Measurements from ENCODE around the gene ITGA8.
"Not testable (repeated sequence)": the region's sequence is repeated elsewhere in the genome, so short reads cannot be mapped to it uniquely, and the experiment has no call there.

ITGA8 gene

DNA sequence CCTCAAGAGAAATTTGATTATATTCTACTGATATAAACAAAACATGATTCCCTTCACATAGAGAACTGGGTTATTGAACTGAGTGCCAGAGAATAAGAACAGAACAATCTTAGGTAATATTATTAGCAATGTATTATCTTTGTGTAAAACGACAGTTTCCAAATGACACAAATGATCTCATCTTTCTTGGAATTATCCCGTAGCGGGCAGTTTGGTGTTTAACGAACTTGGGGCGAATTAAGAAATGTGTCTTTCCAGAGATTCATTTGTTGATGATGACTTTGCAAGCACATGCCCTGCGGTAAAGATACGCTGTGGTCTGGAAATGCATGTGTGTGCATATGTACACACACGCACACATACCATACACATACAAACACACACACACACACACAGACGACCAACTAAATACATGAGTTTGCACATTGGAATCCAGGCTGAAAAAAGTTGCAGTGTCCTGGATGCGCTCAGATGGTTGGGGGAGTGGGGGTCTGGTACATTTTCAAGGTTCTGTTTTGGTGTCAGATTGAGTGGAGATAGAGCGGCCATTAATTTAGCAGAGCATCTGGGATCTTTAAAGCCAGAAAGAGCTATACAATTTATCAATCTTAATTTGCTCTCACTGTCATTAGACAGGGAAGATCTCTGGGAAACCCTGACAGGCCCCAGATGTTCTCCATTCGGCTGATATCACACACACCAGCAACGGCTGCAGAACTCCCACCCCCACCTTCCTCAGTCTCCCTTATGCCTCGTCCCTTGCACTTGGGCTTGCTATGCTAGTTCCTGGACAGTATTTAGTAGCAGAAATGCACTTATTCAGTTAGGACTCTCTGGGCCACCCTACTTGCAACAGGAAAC lies 236.3 kb downstream of the ITGA8 start:
- DNase-seq (ENCODE audit: low read depth), result no peak
- TF ChIP-seq CTCF (conservative IDR thresholded peaks at IDR 0.05; ENCODE audit: control insufficient read depth, insufficient read depth, low read depth, low read length), result no peak

GRCh38 chr10:15482156-15482555 lies 237.6 kb downstream of the ITGA8 start:
- no peak overlapping the region for H3K4me3 ChIP-seq (ENCODE audit: control insufficient read depth, low read depth, low read length)
- TF ChIP-seq CTCF (conservative IDR thresholded peaks at IDR 0.05; ENCODE audit: control insufficient read depth, insufficient read depth, low read depth, low read length), result no peak
- DNase-seq (ENCODE audit: low read depth), result peak; percentile 76

More for the DNA sequence above, 236.3 kb downstream of the ITGA8 start:
- no peak overlapping the region for H3K4me3 ChIP-seq (ENCODE audit: control insufficient read depth, low read depth, low read length)

DNA sequence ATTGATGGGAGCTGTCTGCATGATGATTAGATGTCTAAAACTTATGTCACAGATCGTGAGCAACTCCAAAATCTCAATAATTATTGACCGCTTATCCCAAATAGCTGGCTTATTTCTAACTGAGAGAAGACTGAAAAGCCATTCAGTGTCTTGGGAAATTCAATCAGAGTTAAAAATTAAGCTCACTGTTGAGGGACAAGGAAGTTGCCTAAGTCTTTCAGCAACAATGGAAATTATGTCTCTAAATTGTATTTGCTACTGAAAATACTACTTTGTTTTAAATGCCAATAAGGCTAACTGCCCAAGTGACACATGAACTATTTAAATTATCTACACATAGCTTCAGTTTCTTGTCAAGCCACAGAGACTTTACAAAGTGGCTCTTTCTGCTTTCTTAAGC lies 240.8 kb downstream of the ITGA8 start:
- no peak for DNase-seq (ENCODE audit: low read depth)
- H3K4me3 ChIP-seq (ENCODE audit: control insufficient read depth, low read depth, low read length), result no peak overlapping the region
- no peak for TF ChIP-seq CTCF (conservative IDR thresholded peaks at IDR 0.05; ENCODE audit: control insufficient read depth, insufficient read depth, low read depth, low read length)

DNA sequence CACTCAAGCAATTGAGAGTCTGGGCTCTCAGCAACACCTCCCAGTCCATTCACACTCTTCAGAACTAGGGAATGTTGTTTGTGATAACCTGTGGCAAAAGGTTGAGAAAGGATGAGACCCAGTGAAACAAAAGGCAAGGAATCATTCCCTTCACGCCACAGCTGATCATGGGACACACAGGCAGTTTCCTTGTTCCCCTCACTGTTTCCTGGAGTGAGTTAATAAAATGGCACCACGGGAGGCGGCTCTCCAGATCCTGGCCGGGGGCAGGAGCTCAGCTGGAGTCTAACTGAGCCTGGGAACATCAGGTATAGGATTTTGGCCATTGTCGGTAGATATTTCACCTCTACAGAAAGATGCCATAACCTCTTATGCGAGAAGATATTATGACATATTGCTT lies 241.3 kb downstream of the ITGA8 start:
- no peak for DNase-seq (ENCODE audit: low read depth)
- H3K4me3 ChIP-seq (ENCODE audit: control insufficient read depth, low read depth, low read length), result no peak overlapping the region
- TF ChIP-seq CTCF (conservative IDR thresholded peaks at IDR 0.05; ENCODE audit: control insufficient read depth, insufficient read depth, low read depth, low read length), result no peak

DNA sequence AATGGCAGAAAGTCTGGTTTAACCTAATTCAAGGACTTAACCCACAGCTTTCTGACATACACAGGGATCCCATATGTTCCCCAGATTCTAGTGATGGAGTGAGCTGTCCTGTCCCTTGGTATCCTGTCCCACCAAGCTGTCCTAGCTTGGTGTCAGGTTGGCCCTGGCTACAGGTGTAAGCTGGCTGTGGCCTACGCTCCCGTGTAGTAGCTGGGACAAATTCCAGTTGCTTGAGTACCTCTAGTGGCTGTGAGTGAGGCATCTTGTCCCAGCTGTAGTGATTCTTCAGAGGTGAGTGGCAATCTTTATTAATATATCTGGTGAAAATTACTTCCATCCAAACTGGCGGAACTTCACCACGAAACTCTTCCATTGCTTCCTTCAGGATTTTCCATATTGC lies 243.4 kb downstream of the ITGA8 start:
- no peak for DNase-seq (ENCODE audit: low read depth)
- H3K4me3 ChIP-seq (ENCODE audit: control insufficient read depth, low read depth, low read length), result no peak overlapping the region
- TF ChIP-seq CTCF (conservative IDR thresholded peaks at IDR 0.05; ENCODE audit: control insufficient read depth, insufficient read depth, low read depth, low read length), result no peak

DNA sequence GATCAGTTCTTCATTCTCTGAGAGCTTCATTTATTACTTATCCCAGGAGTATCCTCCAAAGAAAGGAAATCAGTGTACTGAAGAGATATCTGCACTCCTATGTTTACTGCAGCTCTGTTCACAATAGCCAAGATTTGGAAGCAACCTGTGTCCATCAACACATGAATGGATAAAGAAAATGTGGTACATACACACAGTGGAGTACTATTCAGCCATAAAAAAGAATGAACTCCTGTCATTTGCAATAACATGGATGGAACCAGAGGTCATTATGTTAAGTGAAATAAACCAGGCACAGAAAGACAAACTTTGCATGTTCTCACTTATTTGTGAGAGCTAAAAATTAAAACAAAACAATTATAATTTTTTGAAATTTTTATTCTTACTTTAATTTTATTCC lies 244.3 kb downstream of the ITGA8 start:
- DNase-seq (ENCODE audit: low read depth); H3K4me3 ChIP-seq (ENCODE audit: control insufficient read depth, low read depth, low read length): not testable (repeated sequence)

GRCh38 chr10:15474671-15475070 lies 245.1 kb downstream of the ITGA8 start:
- no peak for TF ChIP-seq CTCF (conservative IDR thresholded peaks at IDR 0.05; ENCODE audit: control insufficient read depth, insufficient read depth, low read depth, low read length)
- no peak overlapping the region for H3K4me3 ChIP-seq (ENCODE audit: control insufficient read depth, low read depth, low read length)
- DNase-seq (ENCODE audit: low read depth), result peak; percentile 61
